Endothelial cell of umbilical vein (primary cell): Measurements from ENCODE around the gene CCSAP. TPM values are rescaled to one million over a fixed set of nuclear protein-coding genes. Genes with fewer than 3 reads are reported as not detected.
"Not testable (repeated sequence)": the region's sequence is repeated elsewhere in the genome, so short reads cannot be mapped to it uniquely, and the experiment has no call there.

Experiments
- BruUV-seq: library from RNA; stranded (reverse); fragments of 400-500 nt; replicated peaks from 2 replicates; lab custom pipeline; 2021; lab: Mats Ljungman, UMichigan
- CTCF ChIA-PET: fragments of 300-600, 350-600 bp; sonication (Branson Sonifier 250); formaldehyde crosslinking; loops from one replicate; lab custom pipeline; 2021; ENCODE audit warnings: antibody characterized with exemption, inconsistent platforms; lab: Charles Lee
- POLR2A ChIA-PET: fragments of 300-600, 350-600 bp; sonication (Branson Sonifier 250); formaldehyde crosslinking; loops from one replicate; lab custom pipeline; 2021; ENCODE audit warnings: antibody characterized with exemption, inconsistent platforms; lab: Charles Lee
- DNase-seq: peaks from one replicate; pipeline ENCODE4 v3.0.0-alpha.2; 2011; ENCODE audit warnings: low read depth, low spot score
- FAIRE-seq: peaks from 2 replicates; lab custom pipeline; 2011; peaks lifted over from hg19 to GRCh38; lab: Jason Lieb, UNC
- H2AFZ ChIP-seq: 2 replicates; pipeline ENCODE4 v1.6.0; 2012; ENCODE audit warnings: low read depth, low read length, control low read depth, inconsistent platforms
- H3K27ac ChIP-seq: 2 replicates; pipeline ENCODE4 v1.5.1; 2011; ENCODE audit warnings: low read depth, mild to moderate bottlenecking, control low read depth, low read length, moderate library complexity; ENCODE audit not compliant: insufficient read depth
- H3K27me3 ChIP-seq, 2 experiments: 2 replicates each; pipeline versions ENCODE4 v1.6.0 to v1.6.1; 2011; ENCODE audit warnings: low read length in 2 of 2, mixed read lengths in 1 of 2; ENCODE audit not compliant: control insufficient read depth in 2 of 2, insufficient read depth in 2 of 2
- H3K36me3 ChIP-seq, 2 experiments: 2 replicates in 1 of 2; 3 replicates in 1 of 2; pipeline ENCODE4 v1.5.1; 2011; ENCODE audit warnings: low read length in 2 of 2, mild to moderate bottlenecking in 1 of 2, moderate library complexity in 1 of 2; ENCODE audit not compliant: control insufficient read depth in 2 of 2, insufficient read depth in 2 of 2; ENCODE audit errors: extremely low read depth in 1 of 2
- H3K4me1 ChIP-seq: 3 replicates; pipeline ENCODE4 v1.5.1; 2011; ENCODE audit warnings: mild to moderate bottlenecking, low read length; ENCODE audit not compliant: control insufficient read depth, insufficient read depth; ENCODE audit errors: extremely low read depth
- H3K4me2 ChIP-seq: 2 replicates; pipeline ENCODE4 v1.6.1; 2011; ENCODE audit warnings: low read length, control low read depth, mixed read lengths; ENCODE audit not compliant: insufficient read depth
- H3K4me3 ChIP-seq, 3 experiments: fragments of 200-600 bp in 1 of 3; sonication (generic), shearing (Covaris generic) in 1 of 3; replicated peaks in 1 of 3; 2 replicates each; pipeline ENCODE4 v1.5.1; 2011 to 2016; ENCODE audit warnings: control low read depth in 3 of 3, low read length in 3 of 3, mild to moderate bottlenecking in 2 of 3, inconsistent platforms in 1 of 3, low read depth in 1 of 3, moderate library complexity in 1 of 3; ENCODE audit not compliant: insufficient read depth in 1 of 3
- H3K79me2 ChIP-seq: 2 replicates; pipeline ENCODE4 v1.6.0; 2012; ENCODE audit warnings: low read length, inconsistent platforms; ENCODE audit not compliant: control insufficient read depth, insufficient read depth
- H3K9ac ChIP-seq: replicated peaks from 2 replicates; pipeline ENCODE3; 2011; ENCODE audit warnings: low read length, control low read depth; ENCODE audit not compliant: insufficient read depth; ENCODE audit errors: extremely low read depth
- H3K9me1 ChIP-seq: replicated peaks from 3 replicates; pipeline ENCODE4 v1.6.0; 2011; ENCODE audit warnings: mild to moderate bottlenecking, low read length; ENCODE audit not compliant: control insufficient read depth, insufficient read depth; ENCODE audit errors: extremely low read depth
- H3K9me3 ChIP-seq: replicated peaks from 2 replicates; pipeline ENCODE4 v1.5.1; 2012; ENCODE audit warnings: low read length, inconsistent platforms; ENCODE audit not compliant: control insufficient read depth, insufficient read depth
- H4K20me1 ChIP-seq: replicated peaks from 2 replicates; pipeline ENCODE3; 2011; ENCODE audit warnings: mild to moderate bottlenecking, low read length; ENCODE audit not compliant: control insufficient read depth, insufficient read depth; ENCODE audit errors: extremely low read depth
- CTCF ChIP-seq, 2 donors: IDR thresholded peaks; 1 replicate in 1 of 2; 2 replicates in 1 of 2; pipeline ENCODE4 v1.5.1; 2011; ENCODE audit warnings: low read length in 2 of 2, mild to moderate bottlenecking in 2 of 2, moderate library complexity in 2 of 2, control low read depth in 1 of 2, inconsistent platforms in 1 of 2, low read depth in 1 of 2; ENCODE audit not compliant: insufficient read depth in 1 of 2; ENCODE audit errors: extremely low read depth in 1 of 2
- EZH2 ChIP-seq: IDR thresholded peaks from 2 replicates; pipeline ENCODE4 v1.6.1; 2012; ENCODE audit warnings: borderline replicate concordance, low read depth, mild to moderate bottlenecking, moderate library complexity, low read length, inconsistent platforms; ENCODE audit not compliant: severe bottlenecking
- FOS ChIP-seq: IDR thresholded peaks from 2 replicates; pipeline ENCODE4 v1.6.1; 2011; ENCODE audit warnings: mild to moderate bottlenecking, low read length, moderate library complexity, borderline replicate concordance; ENCODE audit not compliant: insufficient read depth
- GATA2 ChIP-seq: IDR thresholded peaks from 2 replicates; pipeline ENCODE4 v1.7.0; 2011; ENCODE audit warnings: low read depth, mild to moderate bottlenecking, moderate library complexity, mixed read lengths, low read length; ENCODE audit not compliant: insufficient read length, insufficient read depth
- JUN ChIP-seq: IDR thresholded peaks from 2 replicates; pipeline ENCODE4 v1.6.1; 2011; ENCODE audit warnings: borderline replicate concordance, low read depth; ENCODE audit not compliant: insufficient read length, insufficient read depth
- MAX ChIP-seq: IDR thresholded peaks from 2 replicates; pipeline ENCODE4 v1.6.1; 2011; ENCODE audit not compliant: insufficient read depth, insufficient read length
- MYC ChIP-seq: IDR thresholded peaks from one replicate; pipeline ENCODE4 v1.6.1; 2011; ENCODE audit warnings: mild to moderate bottlenecking, low read depth, low read length
- POLR2A ChIP-seq: IDR thresholded peaks from 2 replicates; pipeline ENCODE4 v1.6.1; 2012; ENCODE audit warnings: low read depth, mild to moderate bottlenecking, control low read depth, low read length
- POLR2AphosphoS5 ChIP-seq: IDR thresholded peaks from 2 replicates; pipeline ENCODE4 v1.6.1; 2012; ENCODE audit warnings: low read depth, mild to moderate bottlenecking, control low read depth, low read length, moderate library complexity; ENCODE audit not compliant: insufficient read depth
- dilution Hi-C: fragments of 300-500 bp; cut with MboI; formaldehyde crosslinking; loops from one replicate; pipeline ENCODE4 v1.15.0; 2019; ENCODE audit warnings: low sequenced_read_pairs; ENCODE audit not compliant: extremely low pct_ligation_motif_present
- intact Hi-C: fragments of 100-400 bp; cut with micrococcal nuclease; formaldehyde crosslinking; loops from one replicate; pipeline ENCODE4 v1.10.0; 2022
- polyA plus RNA-seq, 4 experiments: library from polyadenylated mRNA; depleted of rRNA in 3 of 4; stranded (reverse) in 3 of 4; unstranded in 1 of 4; fragments of >200 nt; gene quantifications; 2 replicates each; pipeline versions ENCODE4 v1.2.1 to v1.2.3, GENCODE V29; 2011 to 2012; ENCODE audit warnings: missing spikeins in 1 of 4
- total RNA-seq: library from RNA; stranded (reverse); gene quantifications from 2 replicates; pipeline ENCODE4 v1.2.3, GENCODE V29; 2021

CCSAP gene
- total and polyA plus RNA-seq, 2 donors (not counting 3 experiments of a cell fraction or from before 2014, with no cell fraction given): 1.3 to 5.7 TPM

GRCh38 chr1:229328598-229329362 lies 14.1 kb downstream of the CCSAP start:
- peaks cover 3 to 8% of the 10 kb centered on the region in 2 experiments for H3K36me3 ChIP-seq
- H3K4me3 ChIP-seq: no peak overlapping the region
- ChIA-PET CTCF (no interaction called here), POLR2A (no interaction called here)
- no peak for TF ChIP-seq CTCF (IDR thresholded peaks at IDR 0.05; ENCODE audit: extremely low read depth in 1 of 2, insufficient read depth in 1 of 2, low read depth in 1 of 2, low read length in 2 of 2)
- no peak for TF ChIP-seq POLR2AphosphoS5
- TF ChIP-seq POLR2A: no peak
- TF ChIP-seq FOS: no peak
- no peak for TF ChIP-seq MYC
- no peak for TF ChIP-seq EZH2
- TF ChIP-seq JUN: no peak
- no peak for TF ChIP-seq GATA2
- no peak for TF ChIP-seq MAX
- BruUV-seq: no TSS peak
- H3K4me2 ChIP-seq: no peak overlapping the region
- H3K9me3 ChIP-seq: no peaks in the 10 kb centered on the region
- H3K4me1 ChIP-seq: no peaks in the 10 kb centered on the region
- dilution Hi-C loops (no loop called here), intact Hi-C loops (no loop called here)
- no peak overlapping the region for H2AFZ ChIP-seq
- no peaks in the 10 kb centered on the region for H3K27me3 ChIP-seq
- DNase-seq (no peak), FAIRE-seq (no peak)
- no peaks in the 10 kb centered on the region for H4K20me1 ChIP-seq
- H3K27ac ChIP-seq: no peak overlapping the region
- no peaks in the 10 kb centered on the region for H3K79me2 ChIP-seq
- no peak overlapping the region for H3K9ac ChIP-seq
- no peaks in the 10 kb centered on the region for H3K9me1 ChIP-seq

- H3K4me3 ChIP-seq, H2AFZ ChIP-seq, H3K9me1 ChIP-seq, H3K79me2 ChIP-seq, H3K27me3 ChIP-seq, H3K9ac ChIP-seq, DNase-seq, FAIRE-seq, H3K4me2 ChIP-seq, POLR2A ChIA-PET, dilution Hi-C loops, H3K9me3 ChIP-seq, BruUV-seq, H4K20me1 ChIP-seq, H3K27ac ChIP-seq, intact Hi-C loops, H3K4me1 ChIP-seq, H3K36me3 ChIP-seq, CTCF ChIA-PET: not testable (repeated sequence)
Observed at GRCh38 chr1:229327765-229328164, 15.1 kb downstream of the CCSAP start.
